ENCODE data around the gene RASL11A.
"Not testable (repeated sequence)": the region's sequence is repeated elsewhere in the genome, so short reads cannot be mapped to it uniquely, and the experiment has no call there.

RASL11A gene

GRCh38 chr13:27269114-27269665, 1.4 kb upstream of the RASL11A start:
- DNase-seq (ENCODE audit: low spot score): no peak

GRCh38 chr13:27271570-27272096, 1.0 kb downstream of the RASL11A start:
- DNase-seq (ENCODE audit: low spot score): no peak

- DNase-seq (ENCODE audit: low spot score): no peak
Measured at GRCh38 chr13:27273658-27274425, 3.2 kb downstream of the RASL11A start.

GRCh38 chr13:27274631-27275030, 4.0 kb downstream of the RASL11A start:
- DNase-seq (ENCODE audit: low spot score): no peak

GRCh38 chr13:27276188-27276587, 5.6 kb downstream of the RASL11A start:
- DNase-seq (ENCODE audit: low spot score): no peak

GRCh38 chr13:27279506-27279905, 8.9 kb downstream of the RASL11A start:
- no peak for DNase-seq (ENCODE audit: low spot score)

- DNase-seq (ENCODE audit: low spot score): no peak
Measured at GRCh38 chr13:27280009-27280656, 9.5 kb downstream of the RASL11A start.

GRCh38 chr13:27280841-27281240, 10.2 kb downstream of the RASL11A start:
- DNase-seq (ENCODE audit: low spot score): no peak

GRCh38 chr13:27281420-27281819, 10.8 kb downstream of the RASL11A start:
- DNase-seq (ENCODE audit: low spot score): no peak

- DNase-seq (ENCODE audit: low spot score): peak; percentile 22
Measured at GRCh38 chr13:27283906-27284493, 13.4 kb downstream of the RASL11A start.

- no peak for DNase-seq (ENCODE audit: low spot score)
Measured at GRCh38 chr13:27288392-27288791, 17.8 kb downstream of the RASL11A start.

GRCh38 chr13:27289011-27289665, 18.5 kb downstream of the RASL11A start:
- DNase-seq (ENCODE audit: low spot score): no peak

- DNase-seq (ENCODE audit: low spot score): no peak
Measured at GRCh38 chr13:27290715-27291114, 20.1 kb downstream of the RASL11A start.

- DNase-seq (ENCODE audit: low spot score): not testable (repeated sequence)
Measured at GRCh38 chr13:27291967-27292366, 21.3 kb downstream of the RASL11A start.

- no peak for DNase-seq (ENCODE audit: low spot score)
Measured at GRCh38 chr13:27293076-27293691, 22.6 kb downstream of the RASL11A start.

GRCh38 chr13:27293873-27294515, 23.4 kb downstream of the RASL11A start:
- DNase-seq (ENCODE audit: low spot score): no peak

- no peak for DNase-seq (ENCODE audit: low spot score)
Measured at GRCh38 chr13:27295096-27295495, 24.5 kb downstream of the RASL11A start.

GRCh38 chr13:27295660-27296059, 25.0 kb downstream of the RASL11A start:
- no peak for DNase-seq (ENCODE audit: low spot score)

GRCh38 chr13:27296496-27296895, 25.9 kb downstream of the RASL11A start:
- no peak for DNase-seq (ENCODE audit: low spot score)

GRCh38 chr13:27298849-27299248, 28.2 kb downstream of the RASL11A start:
- no peak for DNase-seq (ENCODE audit: low spot score)

GRCh38 chr13:27300406-27300805, 29.8 kb downstream of the RASL11A start:
- not testable (repeated sequence) for DNase-seq (ENCODE audit: low spot score)

All from activated CD4-positive, alpha-beta T cell treated with anti-CD3 and anti-CD28 coated beads, Interleukin-2, Interleukin-4, amounts not matched to agents 100 ng/mL and 50 ng/mL, durations not matched to agents 16 hours and 8 hours (primary cell).